ENCODE data around the gene ATF6.

DNA sequence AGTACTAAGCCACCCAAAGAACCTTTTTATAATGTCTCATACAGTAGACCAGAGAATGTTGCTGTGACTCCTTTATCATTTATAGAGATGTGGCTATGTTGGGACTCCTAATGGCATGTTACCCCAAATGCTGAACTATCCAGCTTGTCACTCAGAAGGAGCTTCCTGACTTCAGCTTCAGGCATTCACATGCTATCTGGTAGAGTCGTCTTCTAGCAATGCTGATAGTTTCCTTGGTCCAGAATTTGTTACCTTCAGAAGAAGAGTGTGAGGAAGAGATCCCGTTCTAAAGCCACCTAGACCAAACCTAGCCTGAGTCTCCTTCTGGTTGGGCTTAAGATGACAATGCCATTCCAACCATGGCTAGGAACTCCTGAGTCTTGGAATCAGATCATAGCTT is 189.5 kb downstream of the ATF6 start:
- TF ChIP-seq, protein P1, sequence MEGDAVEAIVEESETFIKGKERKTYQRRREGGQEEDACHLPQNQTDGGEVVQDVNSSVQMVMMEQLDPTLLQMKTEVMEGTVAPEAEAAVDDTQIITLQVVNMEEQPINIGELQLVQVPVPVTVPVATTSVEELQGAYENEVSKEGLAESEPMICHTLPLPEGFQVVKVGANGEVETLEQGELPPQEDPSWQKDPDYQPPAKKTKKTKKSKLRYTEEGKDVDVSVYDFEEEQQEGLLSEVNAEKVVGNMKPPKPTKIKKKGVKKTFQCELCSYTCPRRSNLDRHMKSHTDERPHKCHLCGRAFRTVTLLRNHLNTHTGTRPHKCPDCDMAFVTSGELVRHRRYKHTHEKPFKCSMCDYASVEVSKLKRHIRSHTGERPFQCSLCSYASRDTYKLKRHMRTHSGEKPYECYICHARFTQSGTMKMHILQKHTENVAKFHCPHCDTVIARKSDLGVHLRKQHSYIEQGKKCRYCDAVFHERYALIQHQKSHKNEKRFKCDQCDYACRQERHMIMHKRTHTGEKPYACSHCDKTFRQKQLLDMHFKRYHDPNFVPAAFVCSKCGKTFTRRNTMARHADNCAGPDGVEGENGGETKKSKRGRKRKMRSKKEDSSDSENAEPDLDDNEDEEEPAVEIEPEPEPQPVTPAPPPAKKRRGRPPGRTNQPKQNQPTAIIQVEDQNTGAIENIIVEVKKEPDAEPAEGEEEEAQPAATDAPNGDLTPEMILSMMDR (IDR thresholded peaks at IDR 0.05): no peak
- TF ChIP-seq POLR2A (IDR thresholded peaks at IDR 0.05): no peak

Measured in testis (tissue), 2 donors.